Natural killer cell treated with Interleukin-12 subunit alpha and Interleukin-12 subunit beta and Interleukin-15 and Interleukin-18, amount 100 ng/mL, for 72 hours (primary cell): ENCODE data around the gene SCN4A. TPM values are rescaled to one million over a fixed set of nuclear protein-coding genes. Genes with fewer than 3 reads are reported as not detected.
"Not testable (repeated sequence)": the region's sequence is repeated elsewhere in the genome, so short reads cannot be mapped to it uniquely, and the experiment has no call there.

Experiments
- ATAC-seq, 2 donors: fragments of 150-1000 bp; cut with Tn5 transposase in 1 of 2; sonication (Bioruptor Pico), chemical (Tn5 transposase) in 1 of 2; 2 replicates each; pipeline ENCODE4 v1.10.0; 2021
- DNase-seq: peaks from one replicate; pipeline ENCODE4 v3.0.0; 2022; ENCODE audit warnings: low spot score
- H3K27ac Mint-ChIP-seq, 2 donors: 1 replicate in 1 of 2; 2 replicates in 1 of 2; pipeline ENCODE4 v1.8.0; 2022; ENCODE audit warnings: mixed read lengths in 2 of 2, mild to moderate bottlenecking in 1 of 2, moderate library complexity in 1 of 2
- H3K27me3 Mint-ChIP-seq, 2 donors: 1 replicate in 1 of 2; 2 replicates in 1 of 2; pipeline ENCODE4 v1.8.0; 2022; ENCODE audit warnings: mixed read lengths in 2 of 2
- H3K36me3 Mint-ChIP-seq: one replicate; pipeline ENCODE4 v1.8.0; 2022; ENCODE audit warnings: mixed read lengths
- H3K4me1 Mint-ChIP-seq, 2 donors: 1 replicate in 1 of 2; 2 replicates in 1 of 2; pipeline ENCODE4 v1.8.0; 2022; ENCODE audit warnings: low read depth in 2 of 2, mixed read lengths in 2 of 2, mild to moderate bottlenecking in 1 of 2
- H3K4me3 Mint-ChIP-seq: one replicate; pipeline ENCODE4 v1.8.0; 2022; ENCODE audit warnings: mixed read lengths
- H3K9me3 Mint-ChIP-seq: 2 replicates; pipeline ENCODE4 v1.8.0; 2022; ENCODE audit warnings: mixed read lengths
- total RNA-seq, 2 donors: library from RNA; stranded (reverse); gene quantifications; one replicate each; pipeline ENCODE4 v1.2.3, GENCODE V29; 2022

SCN4A gene
- total RNA-seq, 2 donors from 2014 or later, result 0.08 TPM; not detected in 1

- ATAC-seq (no peak), DNase-seq (no peak)
- Mint-ChIP-seq H3K27me3 (no peaks in the 10 kb centered on the region), H3K4me1 (peaks cover 13 to 15% of the 10 kb centered on the region in 2 donors), H3K9me3 (no peaks in the 10 kb centered on the region), H3K4me3 (no peak overlapping the region), H3K27ac (no peak overlapping the region), H3K36me3 (no peaks in the 10 kb centered on the region)
These were observed 45.1 kb downstream of the SCN4A start for GRCh38 chr17:63927464-63928171.

- H3K36me3 Mint-ChIP-seq, result no peaks in the 10 kb centered on the region
- no peaks in the 10 kb centered on the region for H3K9me3 Mint-ChIP-seq
- H3K4me1 Mint-ChIP-seq, result peaks cover 6 to 9% of the 10 kb centered on the region in 2 donors
- no peak overlapping the region for H3K4me3 Mint-ChIP-seq
- ATAC-seq (no peak), DNase-seq (no peak)
- no peaks in the 10 kb centered on the region for H3K27me3 Mint-ChIP-seq
- H3K27ac Mint-ChIP-seq, result no peak overlapping the region
These were observed 46.6 kb downstream of the SCN4A start for GRCh38 chr17:63926164-63926563.

- ATAC-seq (no peak), DNase-seq (no peak)
- Mint-ChIP-seq H3K27me3 (no peaks in the 10 kb centered on the region), H3K27ac (no peak overlapping the region), H3K9me3 (no peaks in the 10 kb centered on the region), H3K4me1 (peaks cover 1 to 5% of the 10 kb centered on the region in 2 donors), H3K4me3 (no peak overlapping the region), H3K36me3 (no peaks in the 10 kb centered on the region)
These were observed 47.1 kb downstream of the SCN4A start for GRCh38 chr17:63925615-63926014.

GRCh38 chr17:63922402-63922801, 50.3 kb downstream of the SCN4A start:
- not testable (repeated sequence) for H3K27ac Mint-ChIP-seq, H3K4me3 Mint-ChIP-seq, DNase-seq, H3K27me3 Mint-ChIP-seq, ATAC-seq, H3K9me3 Mint-ChIP-seq, H3K36me3 Mint-ChIP-seq, H3K4me1 Mint-ChIP-seq

GRCh38 chr17:63920779-63921178, 51.9 kb downstream of the SCN4A start:
- H3K4me1 Mint-ChIP-seq, H3K27ac Mint-ChIP-seq, H3K9me3 Mint-ChIP-seq, H3K36me3 Mint-ChIP-seq, H3K27me3 Mint-ChIP-seq, ATAC-seq, H3K4me3 Mint-ChIP-seq: not testable (repeated sequence)
- DNase-seq, result peak; percentile 38

GRCh38 chr17:63920050-63920449, 52.7 kb downstream of the SCN4A start:
- DNase-seq, H3K36me3 Mint-ChIP-seq, H3K4me3 Mint-ChIP-seq, H3K4me1 Mint-ChIP-seq, H3K27ac Mint-ChIP-seq, ATAC-seq, H3K27me3 Mint-ChIP-seq, H3K9me3 Mint-ChIP-seq: not testable (repeated sequence)

GRCh38 chr17:63919311-63919723, 53.4 kb downstream of the SCN4A start:
- peak overlapping the region in 1 of 2 donors; percentile 85 for H3K27ac Mint-ChIP-seq
- peaks cover 0 to 4% of the 10 kb centered on the region in 2 donors for H3K27me3 Mint-ChIP-seq
- H3K4me3 Mint-ChIP-seq, result no peak overlapping the region
- H3K36me3 Mint-ChIP-seq, result no peaks in the 10 kb centered on the region
- H3K4me1 Mint-ChIP-seq, result peaks cover 6 to 9% of the 10 kb centered on the region in 2 donors
- ATAC-seq, result peak; percentile 89 to 91
- no peaks in the 10 kb centered on the region for H3K9me3 Mint-ChIP-seq
- peak; percentile 77 for DNase-seq

GRCh38 chr17:63918789-63919305, 53.9 kb downstream of the SCN4A start, which contains the start of gene GH1:
Gene GH1, minus strand, starts transcription at chr17:63918839. Its CDS starts 63 bp downstream, at chr17:63918776.
- not testable (repeated sequence) for H3K36me3 Mint-ChIP-seq, H3K4me1 Mint-ChIP-seq, H3K9me3 Mint-ChIP-seq, H3K27me3 Mint-ChIP-seq, ATAC-seq, H3K4me3 Mint-ChIP-seq, DNase-seq
- peak within 1 kb of the TSS in 1 of 2 donors; percentile 85 for H3K27ac Mint-ChIP-seq

GRCh38 chr17:63918305-63918704, 54.4 kb downstream of the SCN4A start:
- no peak for ATAC-seq
- H3K27me3 Mint-ChIP-seq, result peaks cover 0 to 4% of the 10 kb centered on the region in 2 donors
- H3K9me3 Mint-ChIP-seq, result no peaks in the 10 kb centered on the region
- H3K27ac Mint-ChIP-seq, result no peak overlapping the region
- DNase-seq, result no peak
- no peak overlapping the region for H3K4me3 Mint-ChIP-seq
- H3K36me3 Mint-ChIP-seq, result no peaks in the 10 kb centered on the region
- H3K4me1 Mint-ChIP-seq, result peaks cover 6 to 9% of the 10 kb centered on the region in 2 donors

GRCh38 chr17:63917646-63918045, 55.1 kb downstream of the SCN4A start:
- Mint-ChIP-seq H3K27me3 (peaks cover 0 to 4% of the 10 kb centered on the region in 2 donors), H3K9me3 (no peaks in the 10 kb centered on the region), H3K4me1 (peaks cover 6 to 9% of the 10 kb centered on the region in 2 donors), H3K4me3 (no peak overlapping the region), H3K27ac (no peak overlapping the region), H3K36me3 (no peaks in the 10 kb centered on the region)
- DNase-seq (no peak), ATAC-seq (no peak)

- H3K36me3 Mint-ChIP-seq, H3K27ac Mint-ChIP-seq, H3K9me3 Mint-ChIP-seq, H3K4me3 Mint-ChIP-seq, H3K27me3 Mint-ChIP-seq, H3K4me1 Mint-ChIP-seq, ATAC-seq, DNase-seq: not testable (repeated sequence)
These were observed 55.5 kb downstream of the SCN4A start for GRCh38 chr17:63917206-63917605.

- Mint-ChIP-seq H3K27me3 (peaks cover 0 to 4% of the 10 kb centered on the region in 2 donors), H3K36me3 (no peaks in the 10 kb centered on the region), H3K27ac (no peak overlapping the region), H3K9me3 (no peaks in the 10 kb centered on the region), H3K4me1 (peaks cover 6 to 9% of the 10 kb centered on the region in 2 donors), H3K4me3 (no peak overlapping the region)
- DNase-seq (no peak), ATAC-seq (no peak)
These were observed 56.0 kb downstream of the SCN4A start for GRCh38 chr17:63916566-63917185.

GRCh38 chr17:63915753-63916152, 57.0 kb downstream of the SCN4A start:
- H3K9me3 Mint-ChIP-seq, H3K4me3 Mint-ChIP-seq, H3K36me3 Mint-ChIP-seq, H3K27me3 Mint-ChIP-seq, H3K27ac Mint-ChIP-seq, ATAC-seq, DNase-seq: not testable (repeated sequence)
- peaks cover 10 to 12% of the 10 kb centered on the region in 2 donors for H3K4me1 Mint-ChIP-seq

GRCh38 chr17:63914471-63914870, 58.2 kb downstream of the SCN4A start:
- no peak overlapping the region for H3K4me3 Mint-ChIP-seq
- ATAC-seq (no peak), DNase-seq (no peak)
- peaks cover 0 to 4% of the 10 kb centered on the region in 2 donors for H3K27me3 Mint-ChIP-seq
- no peak overlapping the region for H3K27ac Mint-ChIP-seq
- no peaks in the 10 kb centered on the region for H3K36me3 Mint-ChIP-seq
- peaks cover 8 to 9% of the 10 kb centered on the region in 2 donors for H3K4me1 Mint-ChIP-seq
- H3K9me3 Mint-ChIP-seq, result no peaks in the 10 kb centered on the region
